ENCODE data around the gene TMEM201. TPM values are rescaled to one million over a fixed set of nuclear protein-coding genes. Genes with fewer than 3 reads are reported as not detected.

TMEM201 gene
- total and polyA plus RNA-seq, 9 of the 15 experiments (the other 6 are each of a cell fraction or from before 2014, with no cell fraction given): 0.42 to 51.3 (median 7.4) TPM

DNA sequence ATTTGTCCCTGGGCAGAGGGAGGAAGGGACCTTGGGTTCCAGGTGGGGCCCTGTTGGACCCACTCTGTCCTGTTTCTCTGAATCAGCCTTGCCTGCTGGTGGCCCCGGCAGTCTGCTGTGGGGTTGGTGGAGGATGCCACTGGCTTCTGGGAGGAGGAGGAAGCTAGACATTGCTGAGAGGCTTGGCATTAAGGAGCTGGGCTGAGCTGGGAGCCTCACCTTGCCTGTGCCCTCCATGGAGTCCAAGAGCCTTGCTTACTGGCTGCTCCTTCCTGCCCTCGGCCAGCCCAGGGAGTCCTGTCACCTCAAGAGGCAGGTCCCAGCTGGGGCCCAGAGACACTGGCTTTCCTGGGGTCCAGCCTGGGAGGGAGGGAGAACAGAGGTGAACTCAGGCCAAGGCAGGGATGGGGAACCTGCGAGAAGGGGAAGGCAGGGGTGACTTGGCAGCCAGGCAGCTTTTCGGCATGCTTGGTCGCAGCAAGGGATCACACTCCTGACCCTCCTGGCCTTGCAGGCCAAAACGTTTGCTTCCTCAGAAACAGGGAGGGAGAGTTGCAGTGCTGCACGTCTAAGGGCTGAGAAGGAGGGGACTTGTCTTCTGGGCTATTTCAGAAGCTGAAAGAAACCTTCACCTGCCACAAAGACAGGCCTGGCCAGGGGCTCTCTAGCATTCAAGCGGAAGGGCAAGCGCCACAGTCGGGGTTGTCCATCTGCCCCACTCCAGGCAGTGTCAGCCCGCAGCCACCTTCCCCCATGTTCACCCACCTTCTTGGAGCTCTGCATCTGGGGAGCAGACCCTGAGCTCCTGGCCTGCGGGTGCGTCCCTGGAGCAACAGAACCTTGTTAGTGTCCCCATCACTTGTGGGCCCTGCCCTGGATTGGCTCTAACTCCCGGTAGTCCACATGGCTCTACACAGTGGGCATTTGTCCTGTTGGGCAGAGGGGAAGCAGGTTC lies 8.9 kb downstream of the TMEM201 start:
- DNase-seq (ENCODE audit: extremely low read depth in 1 of 4, low spot score in 3 of 4) (no peak), ATAC-seq (no peak), FAIRE-seq (no peak)
- ChIA-PET CTCF (ENCODE audit: low intra/inter-chr PET ratio) (no interaction called here), POLR2A (interaction anchor here (0.8 to 2.6 kb wide), 4 partner anchors 9 to 18 kb away, joined by 3 to 14 read pairs (median 4); partner anchors contain the start of gene TMEM201)
- no peaks in the 10 kb centered on the region for H3K27me3 ChIP-seq (ENCODE audit: control insufficient read depth in 2 of 2, insufficient read depth in 2 of 2, low read length in 2 of 2)
- H3K27ac ChIP-seq (ENCODE audit: extremely low read depth, low read depth, low read length): no peak overlapping the region
- no peak for TF ChIP-seq EGR1 (conservative IDR thresholded peaks at IDR 0.05)
- 0 out of 2 replicates have a peak, but pooled peaks have one; percentile 25 for TF ChIP-seq POLR2G (IDR thresholded peaks at IDR 0.05; ENCODE audit: low read depth, low read length)
- intact Hi-C loops (cut with micrococcal nuclease) (no loop called here), in situ Hi-C loops (cut with MboI) (no loop called here)
- no peak overlapping the region for H2AFZ ChIP-seq (ENCODE audit: low read depth, low read length)
- H3K4me1 ChIP-seq (replicated peaks in 1 of 2; ENCODE audit: control insufficient read depth in 2 of 2, insufficient read depth in 2 of 2, low read length in 2 of 2): peaks cover 14 to 46% of the 10 kb centered on the region in 2 experiments
- H3K4me2 ChIP-seq (ENCODE audit: insufficient read depth, low read length): no peak overlapping the region
- H3K79me2 ChIP-seq (ENCODE audit: control insufficient read depth, insufficient read depth, low read length): peaks cover 32% of the 10 kb centered on the region
- BruUV-seq (replicated peaks): no TSS peak
- WGBS (ENCODE audit: insufficient coverage, low coverage, missing lambda C conversion rate): 86% methylated on average over 13 of the region's 14 CpGs
- peaks cover 12% of the 10 kb centered on the region for H3K9me1 ChIP-seq (ENCODE audit: control insufficient read depth, insufficient read depth, low read length)
- H3K9me3 ChIP-seq (replicated peaks; ENCODE audit: control insufficient read depth, insufficient read depth, low read depth, low read length): no peaks in the 10 kb centered on the region
- H3K4me3 ChIP-seq: no peak overlapping the region
- peaks cover 72% of the 10 kb centered on the region; the same call in 2 of the 3 replicates for H3K36me3 ChIP-seq (ENCODE audit: control insufficient read depth, insufficient read depth, low read length)
- peaks cover 30% of the 10 kb centered on the region for H4K20me1 ChIP-seq (replicated peaks; ENCODE audit: control insufficient read depth, insufficient read depth, low read length)
- peak overlapping the region in 1 of 2 experiments; percentile 77; a peak in 1 of 4 replicates for H3K9ac ChIP-seq (ENCODE audit: insufficient read depth in 1 of 2, low read depth in 2 of 2, low read length in 2 of 2)

- Histone ChIP-seq H3K4me1 (replicated peaks in 1 of 2; ENCODE audit: control insufficient read depth in 2 of 2, insufficient read depth in 2 of 2, low read length in 2 of 2) (peaks cover 8 to 40% of the 10 kb centered on the region in 2 experiments), H3K4me3 (no peak overlapping the region), H3K9ac (ENCODE audit: insufficient read depth in 1 of 2, low read depth in 2 of 2, low read length in 2 of 2) (0 out of 4 replicates have a peak overlapping the region, but pooled peaks of 1 of the 2 experiments have one; percentile 56), H4K20me1 (replicated peaks; ENCODE audit: control insufficient read depth, insufficient read depth, low read length) (peaks cover 24% of the 10 kb centered on the region), H3K36me3 (ENCODE audit: control insufficient read depth, insufficient read depth, low read length) (peaks cover 79% of the 10 kb centered on the region; the same call in 2 of the 3 replicates), H3K79me2 (ENCODE audit: control insufficient read depth, insufficient read depth, low read length) (peaks cover 25% of the 10 kb centered on the region), H2AFZ (ENCODE audit: low read depth, low read length) (no peak overlapping the region), H3K27ac (ENCODE audit: extremely low read depth, low read depth, low read length) (no peak overlapping the region), H3K27me3 (ENCODE audit: control insufficient read depth in 2 of 2, insufficient read depth in 2 of 2, low read length in 2 of 2) (no peaks in the 10 kb centered on the region), H3K4me2 (ENCODE audit: insufficient read depth, low read length) (no peak overlapping the region), H3K9me3 (replicated peaks; ENCODE audit: control insufficient read depth, insufficient read depth, low read depth, low read length) (no peaks in the 10 kb centered on the region), H3K9me1 (ENCODE audit: control insufficient read depth, insufficient read depth, low read length) (peaks cover 7% of the 10 kb centered on the region)
- intact Hi-C loops (cut with micrococcal nuclease) (no loop called here), in situ Hi-C loops (cut with MboI) (no loop called here)
- ChIA-PET CTCF (ENCODE audit: low intra/inter-chr PET ratio) (no interaction called here), POLR2A (interaction anchor here (0.8 to 2.6 kb wide), 3 partner anchors 10 to 17 kb away, joined by 3 to 14 read pairs (median 5); partner anchors contain the start of gene TMEM201)
- ATAC-seq (no peak), FAIRE-seq (no peak), DNase-seq (ENCODE audit: extremely low read depth in 1 of 4, low spot score in 3 of 4) (no peak)
- TF ChIP-seq RCOR1 (IDR thresholded peaks at IDR 0.05; ENCODE audit: borderline replicate concordance in 1 of 2, low read depth in 2 of 2, low read length in 2 of 2): no peak
- 0 out of 2 replicates have a peak, but pooled peaks have one; percentile 29 for TF ChIP-seq POLR2G (IDR thresholded peaks at IDR 0.05; ENCODE audit: low read depth, low read length)
- WGBS (ENCODE audit: insufficient coverage, low coverage, missing lambda C conversion rate): 90% methylated on average over 16 of the region's 18 CpGs
- BruUV-seq (replicated peaks): no TSS peak
Observed at GRCh38 chr1:9598316-9598700, 9.6 kb downstream of the TMEM201 start.

All from K562 (cell line).